ENCODE data around the gene CD300A. TPM values are rescaled to one million over a fixed set of nuclear protein-coding genes. Genes with fewer than 3 reads are reported as not detected.

CD300A gene
- 0.05 to 0.08 TPM (median 0.07 TPM) in 4 of 5 replicates, not detected in the other for total RNA-seq (2022; extraction: Qiagen RNA extraction)

DNA sequence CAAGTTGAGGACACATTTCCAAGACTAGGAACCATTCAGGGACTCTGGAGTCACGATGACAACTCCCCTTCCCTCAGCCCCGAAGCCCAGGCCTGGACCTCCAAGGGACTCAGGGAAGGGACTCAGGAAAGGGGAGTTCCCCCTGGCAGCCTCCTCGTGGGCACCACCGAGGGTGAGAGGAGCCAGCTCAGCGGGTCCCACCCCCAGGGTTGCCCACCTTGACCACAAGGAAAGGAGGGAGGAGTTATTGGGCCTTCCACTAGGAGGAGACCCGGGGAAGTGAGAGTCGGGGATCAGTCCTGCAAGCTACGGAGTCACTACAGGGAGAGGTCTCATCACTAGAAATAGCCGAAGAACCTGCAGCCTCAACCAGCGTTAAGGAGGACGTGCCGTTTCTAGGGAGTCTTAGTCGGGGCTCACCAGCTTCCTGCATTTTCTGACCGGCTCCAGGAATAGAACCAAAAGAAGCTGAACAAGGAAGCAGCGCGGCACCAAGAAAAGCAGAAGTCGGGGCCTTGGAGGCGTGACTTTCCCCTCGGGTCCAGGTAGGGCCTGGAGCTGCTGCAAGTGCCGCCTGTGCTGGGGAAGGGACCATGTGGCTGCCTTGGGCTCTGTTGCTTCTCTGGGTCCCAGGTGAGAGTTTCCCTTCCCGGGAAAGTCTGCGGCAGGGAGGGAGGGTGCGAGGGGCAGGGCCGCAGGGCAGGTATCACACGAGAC lies at the start of gene CD300A:
CD300A (plus strand) TSS at position 524 of the 717 bp plus-strand sequence; CDS start at position 594, 70 bp downstream.

DNA sequence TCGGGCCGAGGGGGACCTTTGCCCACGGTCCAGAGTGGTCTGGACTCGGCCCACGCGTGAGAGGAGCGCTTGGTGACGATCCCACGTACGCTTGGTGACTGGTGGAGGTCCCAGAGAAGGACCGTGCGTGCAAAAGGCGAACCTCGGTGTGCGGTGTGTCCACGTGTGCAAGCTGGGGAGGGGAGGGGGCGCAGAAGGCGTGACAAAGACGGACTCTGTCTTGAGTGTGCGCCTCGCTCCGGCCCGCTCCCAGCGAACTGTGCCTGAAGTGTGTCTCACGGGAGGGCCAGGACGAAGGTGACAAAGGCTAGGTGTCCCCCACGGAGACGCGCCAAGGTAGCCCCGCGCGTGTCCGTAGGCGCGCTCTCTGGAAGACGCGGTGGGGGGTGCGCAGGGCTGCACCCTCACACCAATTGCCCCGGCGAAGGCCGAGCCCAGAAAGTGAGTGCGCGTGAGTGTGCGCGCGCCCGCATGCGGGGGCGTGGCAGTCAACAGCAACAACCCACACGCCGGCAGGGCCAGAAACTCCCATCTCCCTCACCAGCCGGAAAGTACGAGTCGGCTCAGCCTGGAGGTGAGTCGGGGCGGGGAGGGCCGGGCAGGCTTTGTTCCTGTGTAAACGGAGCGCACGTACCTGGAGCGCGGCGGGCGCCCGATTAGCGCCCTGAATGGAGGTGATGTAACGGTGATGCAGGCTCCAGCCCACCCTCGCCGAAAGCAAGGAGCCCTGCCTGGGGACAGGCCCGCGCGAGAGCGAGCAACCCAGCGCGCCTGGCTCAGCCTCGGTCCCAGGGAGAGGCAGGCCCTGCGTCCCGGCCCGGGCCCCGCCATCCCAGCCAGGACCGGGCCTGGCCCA lies 34.6 kb upstream of the CD300A start, which contains the start of gene GPRC5C:
GPRC5C (plus strand) TSS at position 521 of the 856 bp plus-strand sequence. CDS start 7,689 bp downstream, outside the sequence.

DNA sequence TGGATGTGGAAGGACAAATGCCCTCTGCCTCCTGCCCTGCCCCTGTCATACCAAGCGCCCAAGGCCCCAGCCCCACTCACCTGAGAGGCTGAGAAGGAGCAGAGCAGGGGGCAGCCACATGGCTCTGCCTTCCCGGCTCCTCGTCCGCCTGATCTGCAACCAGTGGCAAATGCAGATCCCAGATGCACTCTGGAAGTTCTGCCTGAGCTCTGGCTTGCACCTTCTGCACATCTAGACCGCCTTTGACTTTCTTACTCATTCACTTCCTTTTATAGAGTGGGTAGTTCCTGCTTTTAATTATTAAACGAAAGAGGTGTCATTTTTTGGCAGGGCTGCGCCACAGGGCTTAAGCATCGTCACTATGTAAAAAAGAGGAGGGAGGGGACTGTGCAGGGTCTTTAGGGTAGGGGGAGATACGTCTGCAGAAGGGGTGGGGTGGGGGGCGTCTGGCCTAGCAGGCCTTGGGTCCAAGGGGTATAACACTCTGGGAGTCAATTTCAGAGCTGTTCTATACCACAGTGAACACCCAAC lies 64.9 kb downstream of the CD300A start, which contains the start of gene CD300LB:
CD300LB (minus strand) TSS at position 245 of the 531 bp plus-strand sequence; CDS start at position 120, 125 bp downstream.

Other genes starting within 250 kb of the CD300A start
- gene DNAI2, start 192.4 kb upstream of the CD300A start, total RNA-seq (2022; extraction: Qiagen RNA extraction): 0.05 to 0.06 TPM in 2 of 5 replicates, not detected in the others
- gene KIF19, start 140.4 kb upstream of the CD300A start, total RNA-seq (2022; extraction: Qiagen RNA extraction): 0.03 to 0.08 TPM (median 0.05 TPM) in 4 of 5 replicates, not detected in the other
- not detected in 5 replicates for gene BTBD17, start 104.8 kb upstream of the CD300A start, total RNA-seq (2022; extraction: Qiagen RNA extraction)
- not detected in 5 replicates for gene GPR142, start 99.1 kb upstream of the CD300A start, total RNA-seq (2022; extraction: Qiagen RNA extraction)
- gene GPRC5C, start 34.5 kb upstream of the CD300A start, total RNA-seq (2022; extraction: Qiagen RNA extraction): 49.3 to 62.9 TPM (median 55.3 TPM) in 5 replicates
- 0.03 to 0.07 TPM (median 0.06 TPM) in 4 of 5 replicates, not detected in the other for gene CD300LB, start 64.8 kb downstream of the CD300A start, total RNA-seq (2022; extraction: Qiagen RNA extraction)
- 0.20 to 0.43 TPM (median 0.41 TPM) in 5 replicates for gene CD300C, start 79.5 kb downstream of the CD300A start, total RNA-seq (2022; extraction: Qiagen RNA extraction)
- 0.27 to 0.63 TPM (median 0.40 TPM) in 4 of 5 replicates, not detected in the other for gene CD300H, start 100.9 kb downstream of the CD300A start, total RNA-seq (2022; extraction: Qiagen RNA extraction)
- not detected in 5 replicates for gene CD300LD, start 125.6 kb downstream of the CD300A start, total RNA-seq (2022; extraction: Qiagen RNA extraction)
- not detected in 5 replicates for gene CD300E, start 157.1 kb downstream of the CD300A start, total RNA-seq (2022; extraction: Qiagen RNA extraction)
- gene CD300LF, start 246.3 kb downstream of the CD300A start, total RNA-seq (2022; extraction: Qiagen RNA extraction): not detected in 5 replicates